Smooth muscle cell (in vitro differentiated cells): ENCODE data around the gene RABGAP1L. TPM values are rescaled to one million over a fixed set of nuclear protein-coding genes. Genes with fewer than 3 reads are reported as not detected.

Experiments used
- DNase-seq: peaks from one replicate; lab custom pipeline; 2025; ENCODE audit not compliant: unreplicated experiment; lab: John Stamatoyannopoulos, UW
- H2AFZ ChIP-seq: fragments of 200-600 bp; sonication (generic); 2 replicates; pipeline ENCODE4 v1.6.0; 2016; ENCODE audit warnings: antibody characterized with exemption, low read depth, mild to moderate bottlenecking
- H3F3A ChIP-seq: fragments of 200-600 bp; sonication (generic); 2 replicates; pipeline ENCODE4 v1.6.0; 2017; ENCODE audit warnings: antibody characterized with exemption, low read depth
- H3K27ac ChIP-seq: fragments of 200-600 bp; sonication (generic); 2 replicates; pipeline ENCODE4 v1.5.1; 2016; ENCODE audit warnings: low read depth, mild to moderate bottlenecking
- H3K27me3 ChIP-seq: fragments of 200-600 bp; sonication (generic); 2 replicates; pipeline ENCODE4 v1.6.1; 2016; ENCODE audit warnings: low read depth, mild to moderate bottlenecking
- H3K36me3 ChIP-seq: fragments of 200-600 bp; sonication (generic); 2 replicates; pipeline ENCODE4 v1.5.1; 2016; ENCODE audit warnings: low read depth
- H3K4me1 ChIP-seq: fragments of 200-600 bp; sonication (generic); 2 replicates; pipeline ENCODE4 v1.5.1; 2016; ENCODE audit warnings: low read depth
- H3K4me2 ChIP-seq: fragments of 200-600 bp; sonication (generic); 2 replicates; pipeline ENCODE4 v1.6.0; 2016; ENCODE audit warnings: mild to moderate bottlenecking
- H3K4me3 ChIP-seq: fragments of 200-600 bp; sonication (generic); 2 replicates; pipeline ENCODE4 v1.5.1; 2016; ENCODE audit warnings: mild to moderate bottlenecking
- H3K79me2 ChIP-seq: fragments of 200-600 bp; sonication (generic); 2 replicates; pipeline ENCODE4 v1.6.0; 2016; ENCODE audit warnings: low read depth, mild to moderate bottlenecking
- H3K9ac ChIP-seq: fragments of 200-600 bp; sonication (generic); 2 replicates; pipeline ENCODE4 v1.6.0; 2016; ENCODE audit warnings: low read depth
- H3K9me3 ChIP-seq: fragments of 200-600 bp; sonication (generic); replicated peaks from 2 replicates; pipeline ENCODE4 v1.5.1; 2016; ENCODE audit warnings: low read depth
- H4K20me1 ChIP-seq: fragments of 200-600 bp; sonication (generic); 2 replicates; pipeline ENCODE4 v1.6.0; 2016; ENCODE audit warnings: low read depth
- CTCF ChIP-seq: fragments of 200-600 bp; sonication (generic); IDR thresholded peaks from 2 replicates; pipeline ENCODE4 v1.5.1; 2017; ENCODE audit warnings: borderline replicate concordance, mild to moderate bottlenecking, antibody characterized with exemption; ENCODE audit not compliant: insufficient read depth, poor library complexity, severe bottlenecking
- WGBS: methylation state at CpG from one replicate; pipeline ENCODE4 v1.1.7; 2016; ENCODE audit warnings: low lambda C conversion rate; 5-methylcytosine and 5-hydroxymethylcytosine counted together
- polyA plus RNA-seq: library from polyadenylated mRNA; unstranded; fragments of >200 nt; fragmentation: Nextera tagmentation; extraction: Ambion mirVana; gene quantifications from 2 replicates; pipeline ENCODE4 v1.2.1, GENCODE V29; 2016
- total RNA-seq: library from RNA; depleted of rRNA; stranded (reverse); fragments of >200 nt; gene quantifications from 2 replicates; pipeline ENCODE4 v1.2.3, GENCODE V29; 2014

Gene RABGAP1L
- total and polyA plus RNA-seq, 2 experiments from 2014 or later = 4.8 to 24.7 TPM

DNA sequence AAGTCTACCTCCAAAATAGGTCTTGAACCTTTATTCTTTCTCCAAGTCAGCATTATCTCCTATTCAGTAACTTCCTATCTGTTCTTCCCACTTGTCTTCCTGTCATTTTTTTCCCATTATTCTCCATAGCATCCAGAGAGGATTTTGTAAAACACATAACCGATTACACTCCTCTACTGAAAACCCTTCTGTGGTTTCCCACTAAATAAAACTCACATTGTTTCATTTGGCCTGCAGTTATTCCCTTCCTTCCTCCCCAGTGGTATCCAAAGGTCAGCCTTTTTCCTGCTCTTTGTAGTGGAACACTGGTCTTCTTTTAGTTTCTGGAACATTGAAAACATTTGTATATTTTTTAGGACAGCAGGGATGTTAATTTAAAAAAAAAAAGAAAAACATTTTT, 554.5 kb downstream of the RABGAP1L start:
- H3K4me3 ChIP-seq = no peak overlapping the region
- no peaks in the 10 kb centered on the region for H4K20me1 ChIP-seq
- no peaks in the 10 kb centered on the region for H3K9me3 ChIP-seq
- TF ChIP-seq CTCF = no peak
- no peaks in the 10 kb centered on the region for H3K27me3 ChIP-seq
- no peaks in the 10 kb centered on the region for H3K4me1 ChIP-seq
- H3K27ac ChIP-seq = no peak overlapping the region
- WGBS = 86% methylated on average over 1 of the region's 1 CpG
- no peaks in the 10 kb centered on the region for H3K36me3 ChIP-seq
- no peaks in the 10 kb centered on the region for H3F3A ChIP-seq
- no peak overlapping the region for H3K9ac ChIP-seq
- H2AFZ ChIP-seq = no peak overlapping the region
- no peak for DNase-seq
- H3K79me2 ChIP-seq = no peaks in the 10 kb centered on the region
- H3K4me2 ChIP-seq = no peak overlapping the region

- Histone ChIP-seq H3K9ac (no peak overlapping the region), H3K36me3 (no peaks in the 10 kb centered on the region), H3K27me3 (no peaks in the 10 kb centered on the region), H3K27ac (no peak overlapping the region), H3K4me1 (no peaks in the 10 kb centered on the region), H3K79me2 (no peaks in the 10 kb centered on the region), H4K20me1 (no peaks in the 10 kb centered on the region), H3K9me3 (no peaks in the 10 kb centered on the region), H3F3A (no peaks in the 10 kb centered on the region), H3K4me2 (no peak overlapping the region), H3K4me3 (no peak overlapping the region), H2AFZ (no peak overlapping the region)
- WGBS = 100% methylated on average over 2 of the region's 2 CpGs
- TF ChIP-seq CTCF = no peak
- no peak for DNase-seq
These were observed 559.9 kb downstream of the RABGAP1L start for GRCh38 chr1:174719194-174719593.

GRCh38 chr1:174720618-174721017, 561.3 kb downstream of the RABGAP1L start:
- Histone ChIP-seq H2AFZ (no peak overlapping the region), H4K20me1 (no peaks in the 10 kb centered on the region), H3K27me3 (no peaks in the 10 kb centered on the region), H3K9ac (no peak overlapping the region), H3K4me1 (no peaks in the 10 kb centered on the region), H3K9me3 (no peaks in the 10 kb centered on the region), H3K27ac (no peak overlapping the region), H3K79me2 (no peaks in the 10 kb centered on the region), H3K4me3 (no peak overlapping the region), H3K36me3 (no peaks in the 10 kb centered on the region), H3F3A (no peaks in the 10 kb centered on the region), H3K4me2 (no peak overlapping the region)
- DNase-seq = no peak
- TF ChIP-seq CTCF = no peak
- 86% methylated on average over 1 of the region's 1 CpG for WGBS

GRCh38 chr1:174721246-174721645, 561.9 kb downstream of the RABGAP1L start:
- H3K4me2 ChIP-seq = no peak overlapping the region
- no peak for TF ChIP-seq CTCF
- H3K27me3 ChIP-seq = no peaks in the 10 kb centered on the region
- no peak for DNase-seq
- H3F3A ChIP-seq = no peaks in the 10 kb centered on the region
- no peak overlapping the region for H3K9ac ChIP-seq
- no peak overlapping the region for H2AFZ ChIP-seq
- H4K20me1 ChIP-seq = no peaks in the 10 kb centered on the region
- H3K9me3 ChIP-seq = no peaks in the 10 kb centered on the region
- no peak overlapping the region for H3K27ac ChIP-seq
- no peak overlapping the region for H3K4me3 ChIP-seq
- no peaks in the 10 kb centered on the region for H3K4me1 ChIP-seq
- WGBS = 94% methylated on average over 2 of the region's 2 CpGs
- H3K79me2 ChIP-seq = no peaks in the 10 kb centered on the region
- no peaks in the 10 kb centered on the region for H3K36me3 ChIP-seq
